Lower leg skin (tissue), 3 donors: ENCODE measurements around the gene NSUN7.

Source experiments
- POLR2A ChIP-seq, 2 donors: fragments of 450-650 bp; IDR thresholded peaks; one replicate each; pipeline ENCODE4 v1.6.1; 2016 to 2017; ENCODE audit warnings: antibody characterized with exemption in 2 of 2, mild to moderate bottlenecking in 1 of 2, moderate library complexity in 1 of 2
- TF ChIP-seq, protein P1 (sequence below), 3 donors: fragments of 450-650 bp; IDR thresholded peaks; one replicate each; pipeline ENCODE4 v1.5.1; 2016; ENCODE audit warnings: antibody characterized with exemption in 3 of 3, mild to moderate bottlenecking in 3 of 3, moderate library complexity in 2 of 3

DNA sequence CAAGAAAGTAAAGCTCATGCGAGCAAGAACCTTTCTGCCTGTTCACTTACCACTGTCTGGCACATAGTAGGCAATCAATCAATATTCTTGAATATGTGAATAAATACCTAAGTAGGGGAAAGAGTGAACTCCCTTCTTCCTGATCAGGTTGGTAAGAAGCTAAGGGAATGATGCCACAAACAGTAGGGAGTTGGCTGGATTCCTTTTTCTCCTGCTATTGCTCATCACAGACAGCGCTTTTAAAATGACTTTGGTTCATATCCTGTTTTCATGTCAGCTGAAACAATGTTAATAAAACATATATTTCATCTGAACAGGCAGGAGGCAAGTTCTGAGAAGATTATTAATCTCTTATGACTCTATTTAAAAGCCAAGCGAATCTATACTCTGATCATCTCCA, 99.2 kb downstream of the NSUN7 start:
- TF ChIP-seq, protein P1, sequence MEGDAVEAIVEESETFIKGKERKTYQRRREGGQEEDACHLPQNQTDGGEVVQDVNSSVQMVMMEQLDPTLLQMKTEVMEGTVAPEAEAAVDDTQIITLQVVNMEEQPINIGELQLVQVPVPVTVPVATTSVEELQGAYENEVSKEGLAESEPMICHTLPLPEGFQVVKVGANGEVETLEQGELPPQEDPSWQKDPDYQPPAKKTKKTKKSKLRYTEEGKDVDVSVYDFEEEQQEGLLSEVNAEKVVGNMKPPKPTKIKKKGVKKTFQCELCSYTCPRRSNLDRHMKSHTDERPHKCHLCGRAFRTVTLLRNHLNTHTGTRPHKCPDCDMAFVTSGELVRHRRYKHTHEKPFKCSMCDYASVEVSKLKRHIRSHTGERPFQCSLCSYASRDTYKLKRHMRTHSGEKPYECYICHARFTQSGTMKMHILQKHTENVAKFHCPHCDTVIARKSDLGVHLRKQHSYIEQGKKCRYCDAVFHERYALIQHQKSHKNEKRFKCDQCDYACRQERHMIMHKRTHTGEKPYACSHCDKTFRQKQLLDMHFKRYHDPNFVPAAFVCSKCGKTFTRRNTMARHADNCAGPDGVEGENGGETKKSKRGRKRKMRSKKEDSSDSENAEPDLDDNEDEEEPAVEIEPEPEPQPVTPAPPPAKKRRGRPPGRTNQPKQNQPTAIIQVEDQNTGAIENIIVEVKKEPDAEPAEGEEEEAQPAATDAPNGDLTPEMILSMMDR (IDR thresholded peaks at IDR 0.05), result no peak
- TF ChIP-seq POLR2A (IDR thresholded peaks at IDR 0.05), result no peak
